IMR-90 (cell line): ENCODE results near the gene OMG. TPM values are rescaled to one million over a fixed set of nuclear protein-coding genes. Genes with fewer than 3 reads are reported as not detected.

Experiments used
- ATAC-seq: fragments of 200-7000 bp; cut with Tn5 transposase; 2 replicates; pipeline ENCODE4 v1.9.1; 2020; ENCODE audit warnings: low read depth, mild to moderate bottlenecking, moderate library complexity
- BruUV-seq: library from RNA; stranded (reverse); fragments of 400-500 nt; replicated peaks from 2 replicates; lab custom pipeline; 2021; lab: Mats Ljungman, UMichigan
- CTCF ChIA-PET: fragments of 300-600 bp; formaldehyde crosslinking; extraction: SDS; loops from one replicate; lab custom pipeline; 2021; ENCODE audit warnings: antibody characterized with exemption; lab: Yijun Ruan, JAX
- POLR2A ChIA-PET: fragments of 300-600 bp; sonication (Branson Sonifier 250); formaldehyde crosslinking; loops from one replicate; lab custom pipeline; 2022; ENCODE audit warnings: antibody characterized with exemption; ENCODE audit not compliant: unreplicated experiment; lab: Charles Lee
- DNase-seq: peaks from one replicate; pipeline ENCODE4 v3.0.0; 2013
- H2AFZ ChIP-seq: replicated peaks from 2 replicates; pipeline ENCODE3; 2013; ENCODE audit warnings: low read length, mild to moderate bottlenecking; ENCODE audit not compliant: poor library complexity
- H2AK5ac ChIP-seq: 2 replicates; pipeline ENCODE4 v1.6.1; 2013; ENCODE audit warnings: low read depth, low read length, inconsistent platforms
- H2AK9ac ChIP-seq: replicated peaks from 2 replicates; pipeline ENCODE3; 2013; ENCODE audit warnings: mild to moderate bottlenecking, low read depth, low read length, moderate library complexity; ENCODE audit not compliant: poor library complexity
- H2BK120ac ChIP-seq: 2 replicates; pipeline ENCODE4 v1.6.1; 2013; ENCODE audit warnings: low read depth, low read length, inconsistent platforms
- H2BK15ac ChIP-seq: 3 replicates; pipeline ENCODE4 v1.6.1; 2013; ENCODE audit warnings: low read depth, low read length, inconsistent platforms
- H2BK20ac ChIP-seq: 2 replicates; pipeline ENCODE4 v1.6.1; 2013; ENCODE audit warnings: low read depth, mild to moderate bottlenecking, inconsistent platforms, low read length, moderate library complexity
- H2BK5ac ChIP-seq: 2 replicates; pipeline ENCODE4 v1.6.1; 2013; ENCODE audit warnings: mild to moderate bottlenecking, low read depth, low read length, inconsistent platforms; ENCODE audit not compliant: poor library complexity, severe bottlenecking
- H3K14ac ChIP-seq: replicated peaks from 2 replicates; pipeline ENCODE4 v1.6.1; 2013; ENCODE audit warnings: low read depth, low read length, inconsistent platforms
- H3K18ac ChIP-seq: 2 replicates; pipeline ENCODE4 v1.6.1; 2013; ENCODE audit warnings: low read depth, low read length, control low read depth
- H3K23ac ChIP-seq: 2 replicates; pipeline ENCODE4 v1.6.1; 2013; ENCODE audit warnings: low read depth, low read length, inconsistent platforms
- H3K27ac ChIP-seq: 2 replicates; pipeline ENCODE4 v1.5.1; 2013; ENCODE audit warnings: mild to moderate bottlenecking, control low read depth, low read length; ENCODE audit not compliant: insufficient read depth
- H3K27me3 ChIP-seq: 2 replicates; pipeline ENCODE4 v1.6.1; 2013; ENCODE audit warnings: low read length; ENCODE audit not compliant: control insufficient read depth, insufficient read depth
- H3K36me3 ChIP-seq: 2 replicates; pipeline ENCODE4 v1.6.1; 2013; ENCODE audit warnings: low read length, mixed read lengths; ENCODE audit not compliant: control insufficient read depth, insufficient read depth
- H3K4ac ChIP-seq: 2 replicates; pipeline ENCODE4 v1.6.1; 2013; ENCODE audit warnings: low read depth, low read length, inconsistent platforms
- H3K4me1 ChIP-seq: 2 replicates; pipeline ENCODE4 v1.6.1; 2013; ENCODE audit warnings: low read length, mixed read lengths; ENCODE audit not compliant: control insufficient read depth, insufficient read depth
- H3K4me2 ChIP-seq: 2 replicates; pipeline ENCODE4 v1.6.1; 2013; ENCODE audit warnings: low read depth, mild to moderate bottlenecking, control low read depth, low read length, moderate library complexity
- H3K4me3 ChIP-seq: 2 replicates; pipeline ENCODE4 v1.5.1; 2013; ENCODE audit warnings: low read depth, mild to moderate bottlenecking, control low read depth, low read length, moderate library complexity; ENCODE audit not compliant: insufficient read depth
- H3K56ac ChIP-seq: 2 replicates; pipeline ENCODE4 v1.6.1; 2013; ENCODE audit warnings: low read length, inconsistent platforms; ENCODE audit not compliant: insufficient read depth; ENCODE audit errors: extremely low read depth
- H3K79me1 ChIP-seq, 2 experiments: 2 replicates each; pipeline ENCODE4 v1.6.1; 2013; ENCODE audit warnings: low read length in 2 of 2, inconsistent platforms in 1 of 2, low read depth in 1 of 2
- H3K9ac ChIP-seq: 2 replicates; pipeline ENCODE4 v1.6.1; 2013; ENCODE audit warnings: low read depth, low read length, control low read depth
- H3K9me1 ChIP-seq: 2 replicates; pipeline ENCODE4 v1.6.1; 2013; ENCODE audit warnings: low read length, inconsistent platforms; ENCODE audit not compliant: insufficient read depth
- H3K9me3 ChIP-seq: 2 replicates; pipeline ENCODE4 v1.6.1; 2013; ENCODE audit warnings: low read length; ENCODE audit not compliant: control insufficient read depth, insufficient read depth
- H4K20me1 ChIP-seq: 2 replicates; pipeline ENCODE4 v1.6.1; 2013; ENCODE audit warnings: low read length, inconsistent platforms; ENCODE audit not compliant: insufficient read depth
- H4K5ac ChIP-seq: 2 replicates; pipeline ENCODE4 v1.6.1; 2013; ENCODE audit warnings: mild to moderate bottlenecking, low read depth, low read length, control low read depth
- H4K8ac ChIP-seq, 2 experiments: 2 replicates each; pipeline ENCODE4 v1.6.1; 2013; ENCODE audit warnings: low read depth in 2 of 2, low read length in 2 of 2, control low read depth in 1 of 2, inconsistent platforms in 1 of 2
- H4K91ac ChIP-seq: 2 replicates; pipeline ENCODE4 v1.6.1; 2013; ENCODE audit warnings: low read depth, low read length, inconsistent platforms; ENCODE audit not compliant: insufficient read depth
- ELK1 ChIP-seq: fragments of 150-350 bp; IDR thresholded peaks from 2 replicates; pipeline ENCODE4 v1.6.1; 2016; ENCODE audit warnings: low read depth, mild to moderate bottlenecking, low read length, moderate library complexity, borderline replicate concordance
- FOS ChIP-seq: fragments of 150-350 bp; IDR thresholded peaks from 2 replicates; pipeline ENCODE4 v1.6.1; 2016; ENCODE audit warnings: low read depth, low read length
- MAFK ChIP-seq: IDR thresholded peaks from 2 replicates; pipeline ENCODE4 v1.6.1; 2012; ENCODE audit warnings: low read depth, low read length, improper control_type of control experiment
- NFE2L2 ChIP-seq: fragments of 150-350 bp; IDR thresholded peaks from 2 replicates; pipeline ENCODE4 v1.6.1; 2016; ENCODE audit warnings: low read depth, mild to moderate bottlenecking, low read length
- SMC3 ChIP-seq: fragments of 150-350 bp; IDR thresholded peaks from 2 replicates; pipeline ENCODE4 v1.6.1; 2016; ENCODE audit warnings: low read depth, mild to moderate bottlenecking, antibody characterized with exemption, low read length, moderate library complexity
- WGBS, 2 experiments: methylation state at CpG; one replicate each; pipeline versions ENCODE4 v1.1.5 to v1.1.7; 2013; ENCODE audit warnings: missing lambda C conversion rate in 2 of 2; ENCODE audit not compliant: insufficient read length in 1 of 2; ENCODE audit errors: extremely low coverage in 2 of 2; 5-methylcytosine and 5-hydroxymethylcytosine counted together
- dilution Hi-C: fragments of 300-500 bp; cut with HindIII; formaldehyde crosslinking; loops from one replicate; pipeline ENCODE4 v1.14.3; 2018; ENCODE audit warnings: low sequenced_read_pairs; ENCODE audit not compliant: unreplicated experiment
- in situ Hi-C: fragments of 300-500 bp; cut with MboI; formaldehyde crosslinking; loops from 3 replicates; pipeline ENCODE4 v1.14.3; 2019; ENCODE audit warnings: low sequenced_read_pairs, inconsistent platforms, mixed read lengths
- intact Hi-C: fragments of 100-400 bp; cut with micrococcal nuclease; formaldehyde crosslinking; loops from 2 replicates; pipeline ENCODE4 v1.10.0; 2022
- polyA plus RNA-seq, 3 experiments: library from polyadenylated mRNA; depleted of rRNA; stranded (reverse); fragments of >200 nt; gene quantifications; 2 replicates each; pipeline ENCODE4 v1.2.3, GENCODE V29; 2012; ENCODE audit warnings: low replicate concordance in 1 of 3
- total RNA-seq: library from RNA; depleted of rRNA; stranded (reverse); fragments of >200 nt; gene quantifications from 2 replicates; pipeline ENCODE4 v1.2.3, GENCODE V29; 2012

OMG gene
- total and polyA plus RNA-seq, 2 of the 4 experiments (the other 2 are of a cell fraction): 0.18 TPM; not detected in 1

GRCh38 chr17:31279401-31279800 is 17.6 kb downstream of the OMG start:
- DNase-seq (no peak), ATAC-seq (no peak)
- H3K27ac ChIP-seq: no peak overlapping the region
- H3K9ac ChIP-seq: no peak overlapping the region
- H3K4me1 ChIP-seq: no peaks in the 10 kb centered on the region
- no peak overlapping the region for H3K4ac ChIP-seq
- H4K20me1 ChIP-seq: no peaks in the 10 kb centered on the region
- peaks cover 12% of the 10 kb centered on the region for H3K36me3 ChIP-seq
- H3K56ac ChIP-seq: no peak overlapping the region
- no peaks in the 10 kb centered on the region for H3K9me3 ChIP-seq
- H2BK20ac ChIP-seq: no peak overlapping the region
- H3K14ac ChIP-seq: no peak overlapping the region
- no peak overlapping the region for H4K91ac ChIP-seq
- H2AFZ ChIP-seq: no peak overlapping the region
- H3K27me3 ChIP-seq: no peaks in the 10 kb centered on the region
- peaks cover 13% of the 10 kb centered on the region; the same call in 1 of the 2 replicates for H3K9me1 ChIP-seq
- H4K5ac ChIP-seq: no peak overlapping the region
- no peak overlapping the region for H3K4me3 ChIP-seq
- BruUV-seq: no TSS peak
- H2BK5ac ChIP-seq: no peak overlapping the region
- no peak overlapping the region for H2BK15ac ChIP-seq
- WGBS, 2 experiments: no CpG with 5 or more reads among the region's 2 CpGs
- ChIA-PET POLR2A (interaction anchor here (0.6 kb wide), 1 partner anchor 206 kb away, joined by 19 read pairs; no protein-coding TSS in a partner anchor), CTCF (no interaction called here)
- intact Hi-C loops: no loop called here
- in situ Hi-C loops: no loop called here
- no peak overlapping the region for H2AK5ac ChIP-seq
- TF ChIP-seq NFE2L2: no peak
- no peak for TF ChIP-seq FOS
- TF ChIP-seq ELK1: no peak
- TF ChIP-seq SMC3: no peak
- TF ChIP-seq MAFK: no peak
- H3K18ac ChIP-seq: no peak overlapping the region
- H3K23ac ChIP-seq: no peak overlapping the region
- H3K79me1 ChIP-seq: peaks cover 3 to 28% of the 10 kb centered on the region in 2 experiments; a peak in 3 of 4 replicates
- H4K8ac ChIP-seq: no peak overlapping the region
- H2BK120ac ChIP-seq: no peak overlapping the region
- H3K4me2 ChIP-seq: no peak overlapping the region
- dilution Hi-C loops: no loop called here
- no peak overlapping the region for H2AK9ac ChIP-seq
